Breast epithelium (tissue), 4 donors: ENCODE results near the gene SUPT16H. TPM values are rescaled to one million over a fixed set of nuclear protein-coding genes. Genes with fewer than 3 reads are reported as not detected.

Experiments used
- DNase-seq, 2 donors: peaks; one replicate each; pipeline ENCODE4 v3.0.0-alpha.2; 2019; ENCODE audit warnings: low spot score in 2 of 2
- H3K27ac ChIP-seq, 2 donors: fragments of 200-600 bp; sonication (generic) in 1 of 2; one replicate each; pipeline ENCODE4 v1.5.1; 2016 to 2019; ENCODE audit warnings: mild to moderate bottlenecking in 1 of 2
- H3K27me3 ChIP-seq, 2 donors: fragments of 200-600 bp; sonication (generic) in 1 of 2; one replicate each; pipeline versions ENCODE4 v1.5.1 to v1.6.0; 2017 to 2019; ENCODE audit warnings: control low read depth in 1 of 2, mild to moderate bottlenecking in 1 of 2
- H3K36me3 ChIP-seq: fragments of 200-600 bp; one replicate; pipeline ENCODE4 v1.5.1; 2019
- H3K4me1 ChIP-seq, 2 donors: fragments of 200-600 bp; sonication (generic); one replicate each; pipeline ENCODE4 v1.5.1; 2016 to 2019; ENCODE audit warnings: control low read depth in 1 of 2
- H3K4me3 ChIP-seq, 3 donors: fragments of 200-600 bp; sonication (generic); 1 replicate in 2 of 3; 2 replicates in 1 of 3; pipeline ENCODE4 v1.5.1; 2016 to 2019; ENCODE audit warnings: mild to moderate bottlenecking in 3 of 3, moderate library complexity in 2 of 3
- H3K9me3 ChIP-seq, 2 donors: fragments of 200-600 bp; sonication (generic) in 1 of 2; one replicate each; pipeline ENCODE4 v1.5.1; 2016 to 2019; ENCODE audit warnings: control low read depth in 1 of 2
- CTCF ChIP-seq, 3 donors: fragments of 450-650 bp; IDR thresholded peaks; one replicate each; pipeline ENCODE4 v1.5.1; 2016 to 2017; ENCODE audit warnings: antibody characterized with exemption in 3 of 3, mild to moderate bottlenecking in 3 of 3, moderate library complexity in 3 of 3
- POLR2A ChIP-seq: fragments of 450-650 bp; IDR thresholded peaks from one replicate; pipeline ENCODE4 v1.6.1; 2016; ENCODE audit warnings: antibody characterized with exemption, mild to moderate bottlenecking, moderate library complexity
- POLR2AphosphoS5 ChIP-seq, 3 donors: sonication (generic); formaldehyde crosslinking; IDR thresholded peaks; one replicate each; pipeline ENCODE4 v1.6.1; 2017; ENCODE audit warnings: antibody characterized with exemption in 3 of 3
- intact Hi-C: fragments of 100-400 bp; cut with DNase I; formaldehyde crosslinking; loops from one replicate; pipeline ENCODE4 v1.15.1; 2023; ENCODE audit warnings: low total_unique reads
- total RNA-seq, 3 donors: library from RNA; depleted of rRNA; stranded (reverse); fragments of >200 nt; gene quantifications; one replicate each; pipeline ENCODE4 v1.1.0, GENCODE V29; 2016

SUPT16H gene
- total RNA-seq, 3 donors from 2014 or later = 66.1 to 79.3 (median 73.1) TPM

- Histone ChIP-seq H3K4me3 (no peak overlapping the region), H3K4me1 (no peaks in the 10 kb centered on the region), H3K27me3 (no peaks in the 10 kb centered on the region), H3K9me3 (no peaks in the 10 kb centered on the region), H3K36me3 (no peaks in the 10 kb centered on the region), H3K27ac (no peak overlapping the region)
- TF ChIP-seq POLR2AphosphoS5 (IDR thresholded peaks at IDR 0.05) (no peak), CTCF (IDR thresholded peaks at IDR 0.05) (no peak), POLR2A (no peak)
- intact Hi-C loops = no loop called here
- no peak for DNase-seq
Measured at GRCh38 chr14:21302013-21302835, 81.6 kb downstream of the SUPT16H start.

Other genes with a start within 250 kb of the SUPT16H start
- gene OR5AU1, start 228.0 kb downstream of the SUPT16H start, total RNA-seq = not detected
- 100 to 1,000 TPM; 386 to 760 (median 480) TPM for gene HNRNPC, start 114.6 kb downstream of the SUPT16H start, total RNA-seq
- gene RPGRIP1, start 103.9 kb downstream of the SUPT16H start, total RNA-seq = 10 to 100 TPM in 1 of 3 donors, under 1 TPM in 2; 0.33 to 10.4 (median 0.48) TPM
- gene CHD8, start 72.1 kb upstream of the SUPT16H start, total RNA-seq = 10 to 100 TPM; 53.8 to 81.4 (median 72.4) TPM
- 10 to 100 TPM; 26.9 to 28.5 (median 27.5) TPM for gene RAB2B, start 92.9 kb upstream of the SUPT16H start, total RNA-seq
- gene TOX4, start 93.2 kb upstream of the SUPT16H start, total RNA-seq = 10 to 100 TPM; 38.0 to 55.2 (median 52.1) TPM
- gene METTL3, start 127.3 kb upstream of the SUPT16H start, total RNA-seq = 10 to 100 TPM; 51.4 to 79.6 (median 79.6) TPM
- 10 to 100 TPM in 2 of 3 donors, 1 to 10 TPM in 1; 3.0 to 11.8 (median 10.7) TPM for gene SALL2, start 142.3 kb upstream of the SUPT16H start, total RNA-seq
- not detected for gene OR10G3, start 196.1 kb upstream of the SUPT16H start, total RNA-seq